HG02642 (cell line): ENCODE data around the gene BIRC7.

Source experiments
- ATAC-seq: cut with Tn5 transposase; IDR thresholded peaks from one replicate; pipeline ENCODE4 v1.9.1; 2021; ENCODE audit warnings: mild to moderate bottlenecking; ENCODE audit not compliant: unreplicated experiment, poor library complexity

Gene BIRC7

GRCh38 chr20:63223121-63223825 lies 12.4 kb upstream of the BIRC7 start:
- no peak for ATAC-seq

GRCh38 chr20:63223826-63224207 lies 11.9 kb upstream of the BIRC7 start:
- no peak for ATAC-seq

GRCh38 chr20:63224412-63225081 lies 11.2 kb upstream of the BIRC7 start:
- ATAC-seq, result no peak

DNA sequence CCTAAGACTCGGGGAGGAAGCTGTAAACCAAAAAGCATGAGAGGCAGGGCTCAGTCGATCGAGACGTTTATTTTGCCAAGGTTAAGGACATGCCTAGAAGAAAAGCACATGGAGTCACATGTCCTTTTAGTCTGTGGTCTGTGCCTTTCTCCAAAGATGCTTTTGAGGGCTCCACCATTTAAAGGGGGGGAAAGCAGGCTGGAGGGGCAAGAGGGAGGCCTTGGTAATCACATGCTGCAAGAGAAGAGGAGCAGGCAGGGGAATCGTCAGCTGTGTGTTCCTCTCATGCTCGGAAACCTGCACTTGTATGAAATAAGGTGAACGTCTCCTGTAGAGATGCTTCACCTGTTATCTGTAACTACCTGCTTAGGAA lies 10.6 kb upstream of the BIRC7 start:
- no peak for ATAC-seq

GRCh38 chr20:63226042-63226943 lies 9.4 kb upstream of the BIRC7 start:
- no peak for ATAC-seq

DNA sequence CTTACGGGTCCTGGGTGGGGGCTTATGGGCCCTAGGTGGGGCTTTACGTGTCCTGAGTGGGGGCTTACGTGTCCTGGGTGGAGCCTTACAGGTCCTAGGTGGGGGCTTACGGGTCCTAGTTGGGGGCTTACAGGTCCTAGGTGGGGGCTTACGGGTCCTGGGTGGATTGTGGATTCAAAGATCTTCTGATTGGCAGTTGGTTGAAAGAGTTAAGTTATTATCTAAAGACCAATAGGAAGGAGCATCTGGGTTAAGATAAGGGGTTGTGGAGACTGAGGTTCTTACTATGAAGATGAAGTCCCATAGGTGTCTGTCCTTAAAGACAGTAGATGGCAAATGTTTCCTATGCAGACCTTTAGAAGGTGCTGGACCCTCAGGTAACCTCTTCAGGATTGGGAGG lies 8.4 kb upstream of the BIRC7 start:
- ATAC-seq, result no peak

DNA sequence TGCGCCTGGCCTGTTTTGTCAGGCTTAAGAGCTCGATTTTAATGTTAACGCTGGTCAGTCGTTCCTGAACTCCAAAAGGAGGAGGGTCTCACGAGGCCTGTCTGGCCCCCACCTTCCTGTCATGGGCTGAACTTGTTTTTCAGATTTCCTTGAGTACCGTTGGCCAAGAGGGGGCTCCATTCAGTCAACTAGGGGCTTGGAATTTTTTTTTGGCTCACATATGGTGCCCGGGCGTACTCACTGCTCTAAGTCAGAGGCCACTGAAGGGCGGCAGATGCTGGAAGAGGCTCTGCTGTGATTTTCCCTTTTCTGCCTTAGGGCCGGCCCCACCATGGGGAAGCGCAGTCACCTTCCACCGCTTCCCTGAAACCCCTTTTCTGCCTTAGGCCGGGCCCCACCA lies 6.9 kb upstream of the BIRC7 start:
- no peak for ATAC-seq

DNA sequence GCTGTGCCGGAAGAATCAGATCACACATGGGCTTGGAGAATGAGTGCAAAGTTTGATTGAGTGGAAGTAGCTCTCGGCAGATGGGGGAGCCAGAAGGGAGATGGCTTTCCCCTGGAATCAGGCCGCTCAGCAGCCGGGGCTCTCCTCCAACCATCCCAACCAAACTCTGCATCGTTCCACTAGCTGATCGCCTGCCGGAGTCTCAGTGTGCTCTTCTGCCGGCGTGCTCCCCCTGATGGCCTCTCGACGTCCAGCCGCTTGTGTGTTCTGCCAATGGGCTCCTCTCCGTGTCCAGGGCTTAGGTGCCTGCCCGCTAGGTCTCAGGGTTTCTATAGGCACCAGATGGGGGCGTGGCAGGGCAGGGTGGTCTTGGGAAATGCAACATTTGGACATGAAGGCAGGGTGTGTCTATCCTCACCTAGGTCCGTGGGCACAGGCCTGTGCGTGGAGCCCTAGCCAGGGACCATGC lies 4.9 kb upstream of the BIRC7 start:
- no peak for ATAC-seq

DNA sequence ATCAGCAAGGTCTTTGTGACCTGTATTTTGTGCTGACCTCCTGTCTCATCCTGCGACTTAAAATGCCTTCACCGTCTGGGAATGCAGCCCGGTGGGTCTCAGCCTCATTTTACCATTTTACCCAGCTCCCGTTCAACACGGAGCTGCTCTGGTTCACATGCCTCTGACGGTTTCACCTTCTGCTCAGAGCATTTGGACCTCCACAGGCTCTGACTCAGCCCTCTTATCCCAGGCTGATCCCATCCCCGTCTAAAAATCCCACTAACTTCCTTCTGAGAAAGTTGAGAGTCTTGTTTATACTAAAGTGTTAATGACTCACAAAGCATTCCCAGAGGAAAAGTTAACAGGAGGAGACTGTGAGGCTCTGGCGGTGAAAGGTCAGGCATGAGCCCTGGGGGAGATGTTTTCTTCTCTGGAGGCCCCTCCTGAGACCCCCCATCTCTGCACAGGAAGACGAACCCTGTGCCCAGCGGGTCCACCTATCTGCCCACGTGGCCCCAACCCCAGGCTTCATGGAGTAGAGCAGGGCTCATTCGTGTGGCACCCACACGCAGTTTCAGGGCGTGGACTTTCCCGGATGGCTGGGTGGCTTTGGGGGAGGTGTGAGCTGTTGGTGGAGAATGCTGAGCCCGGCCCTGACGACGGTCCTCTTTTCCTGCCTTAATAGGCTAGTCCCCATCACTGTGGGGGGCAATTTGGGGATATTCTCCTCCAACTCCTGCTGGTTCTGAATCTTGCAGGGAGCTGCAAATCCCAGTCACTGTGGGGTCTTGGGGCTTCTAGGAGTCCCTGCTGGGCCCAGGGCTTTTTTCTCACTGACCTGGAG lies 3.3 kb upstream of the BIRC7 start:
- ATAC-seq, result no peak

DNA sequence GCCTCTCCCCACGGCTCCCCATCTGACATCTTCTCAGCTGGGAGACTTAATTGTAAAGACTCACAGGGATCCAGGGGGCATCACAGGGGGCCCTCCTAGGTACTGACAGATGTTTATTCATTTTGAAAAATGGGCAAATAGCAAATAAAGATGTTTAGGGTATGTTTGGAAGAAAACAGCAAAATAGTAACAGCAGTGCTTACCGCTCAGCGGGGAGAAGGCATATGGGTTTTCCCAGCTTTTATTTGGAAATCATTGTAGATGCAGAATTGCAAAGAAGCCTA lies 2.7 kb upstream of the BIRC7 start:
- ATAC-seq, result no peak

DNA sequence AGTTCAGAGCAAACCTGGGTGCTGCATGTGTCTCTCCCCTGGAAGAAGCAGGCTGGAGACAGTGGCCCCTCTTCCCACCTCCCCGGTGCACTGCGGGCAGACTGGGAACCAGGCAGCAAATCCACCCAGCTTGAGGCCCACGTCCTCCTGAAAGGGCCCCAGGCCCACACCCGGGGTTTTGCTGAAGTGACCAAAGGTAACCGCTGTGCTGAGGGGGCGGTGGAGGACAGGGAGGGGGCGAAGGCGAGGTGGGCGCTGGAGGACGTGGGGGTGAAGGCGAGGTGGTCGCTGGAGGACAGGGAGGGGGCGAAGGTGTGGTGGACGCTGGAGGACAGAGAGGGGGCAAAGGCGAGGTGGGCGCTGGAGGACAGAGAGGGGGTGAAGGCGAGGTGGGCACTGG lies 1.8 kb upstream of the BIRC7 start:
- no peak for ATAC-seq

DNA sequence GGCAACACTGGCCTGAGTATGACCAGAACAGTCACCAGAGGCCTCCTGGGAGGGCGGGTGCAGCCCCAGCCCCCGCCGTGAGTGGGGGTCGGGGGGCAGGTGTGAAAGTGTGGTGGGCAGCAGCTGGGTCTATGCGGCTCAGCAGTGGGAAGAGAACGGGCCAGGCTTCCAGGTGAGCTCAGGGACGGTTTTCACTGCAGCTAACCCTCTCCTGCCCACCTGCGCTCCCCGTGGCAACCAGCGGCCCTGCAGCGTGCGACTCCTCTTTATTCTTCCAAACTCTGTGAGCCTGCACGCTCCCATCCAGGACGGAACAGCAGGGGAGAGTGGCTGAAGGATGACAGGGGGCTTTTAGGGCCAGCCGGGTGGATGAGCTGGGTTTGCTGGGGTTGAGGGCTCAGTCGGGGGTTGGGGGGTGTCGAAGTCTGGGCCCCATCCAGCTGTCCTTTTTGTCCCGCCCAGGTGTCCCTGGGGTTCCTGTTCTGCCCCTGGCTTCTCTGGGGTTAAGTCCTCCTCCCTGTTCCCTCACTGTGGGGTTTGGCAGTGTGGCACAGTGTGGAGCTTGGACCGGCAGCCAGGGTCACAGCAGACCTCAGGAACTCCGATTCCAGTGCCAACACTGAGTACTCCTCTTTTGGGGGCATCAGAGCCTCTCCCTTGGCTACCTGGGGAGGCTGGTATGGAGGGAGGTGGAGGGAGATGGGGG lies 859 bp upstream of the BIRC7 start:
- ATAC-seq, result no peak

DNA sequence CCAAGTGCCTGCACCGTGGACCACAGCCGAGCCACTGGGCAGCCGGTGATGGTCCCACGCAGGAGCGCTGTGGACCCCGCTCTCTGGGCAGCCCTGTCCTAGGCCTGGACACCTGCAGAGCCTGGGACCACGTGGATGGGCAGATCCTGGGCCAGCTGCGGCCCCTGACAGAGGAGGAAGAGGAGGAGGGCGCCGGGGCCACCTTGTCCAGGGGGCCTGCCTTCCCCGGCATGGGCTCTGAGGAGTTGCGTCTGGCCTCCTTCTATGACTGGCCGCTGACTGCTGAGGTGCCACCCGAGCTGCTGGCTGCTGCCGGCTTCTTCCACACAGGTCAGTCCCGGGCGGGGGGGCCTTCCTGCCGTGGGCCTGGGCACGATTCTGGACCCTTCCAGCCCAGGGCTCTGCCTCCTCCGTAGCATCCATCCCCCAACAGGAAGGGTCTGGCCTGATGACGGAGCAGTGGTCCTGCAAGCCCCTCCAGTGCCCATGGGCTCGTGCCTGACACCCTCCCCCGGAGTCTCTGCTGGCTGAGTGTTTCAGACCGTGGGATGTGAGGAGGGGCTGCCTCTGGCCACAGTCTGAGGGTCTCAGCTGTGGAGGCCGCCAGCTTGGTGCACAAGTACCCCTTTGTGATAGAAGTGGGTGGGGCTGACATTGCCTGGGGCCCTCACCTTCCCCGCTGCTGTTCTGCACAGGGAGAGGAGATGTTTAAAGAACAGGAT lies 572 bp downstream of the BIRC7 start:
- ATAC-seq, result no peak

- ATAC-seq, result no peak
Observed at GRCh38 chr20:63238031-63238430, 2.3 kb downstream of the BIRC7 start.

DNA sequence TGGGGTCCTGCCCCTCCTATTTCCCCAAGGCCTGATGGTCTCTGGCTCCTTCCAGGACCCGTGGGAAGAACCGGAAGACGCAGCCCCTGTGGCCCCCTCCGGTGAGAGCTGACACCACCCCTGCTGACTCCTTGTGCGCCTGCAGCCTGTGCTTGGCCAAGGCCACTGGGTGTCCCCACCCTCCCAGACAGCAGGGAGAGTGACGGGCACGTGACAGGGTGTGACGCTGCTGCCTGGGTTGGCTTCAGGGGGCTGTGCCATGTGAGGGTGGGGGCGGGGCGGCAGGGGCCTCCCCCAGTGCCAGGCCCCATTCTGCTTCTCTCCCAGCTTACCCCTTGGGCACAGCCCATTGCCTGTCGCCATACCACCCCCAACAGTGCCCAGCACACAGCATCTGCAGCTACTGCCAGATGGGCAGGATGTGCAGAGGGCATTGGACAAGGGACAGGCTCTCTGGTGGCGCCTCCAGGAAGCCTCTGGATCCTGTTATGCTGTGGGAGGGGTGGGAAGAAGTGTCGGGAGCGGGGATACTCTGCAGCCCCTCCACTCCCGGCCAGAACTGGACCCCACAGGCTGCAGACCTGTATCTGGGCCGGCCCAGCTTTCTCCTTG lies 2.9 kb downstream of the BIRC7 start:
- ATAC-seq, result no peak

DNA sequence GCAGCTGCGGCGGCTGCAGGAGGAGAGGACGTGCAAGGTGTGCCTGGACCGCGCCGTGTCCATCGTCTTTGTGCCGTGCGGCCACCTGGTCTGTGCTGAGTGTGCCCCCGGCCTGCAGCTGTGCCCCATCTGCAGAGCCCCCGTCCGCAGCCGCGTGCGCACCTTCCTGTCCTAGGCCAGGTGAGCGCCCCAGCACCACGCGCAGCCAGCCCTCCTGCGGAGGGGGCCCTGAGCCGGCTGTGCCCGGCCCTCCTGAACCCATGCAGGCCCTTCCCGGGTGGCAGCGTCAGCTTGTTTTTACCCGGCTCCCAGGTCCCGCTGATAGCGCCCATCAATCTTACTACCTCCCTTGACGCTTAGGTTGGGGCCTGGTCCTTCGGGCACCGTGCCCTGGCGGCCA lies 3.7 kb downstream of the BIRC7 start:
- no peak for ATAC-seq

DNA sequence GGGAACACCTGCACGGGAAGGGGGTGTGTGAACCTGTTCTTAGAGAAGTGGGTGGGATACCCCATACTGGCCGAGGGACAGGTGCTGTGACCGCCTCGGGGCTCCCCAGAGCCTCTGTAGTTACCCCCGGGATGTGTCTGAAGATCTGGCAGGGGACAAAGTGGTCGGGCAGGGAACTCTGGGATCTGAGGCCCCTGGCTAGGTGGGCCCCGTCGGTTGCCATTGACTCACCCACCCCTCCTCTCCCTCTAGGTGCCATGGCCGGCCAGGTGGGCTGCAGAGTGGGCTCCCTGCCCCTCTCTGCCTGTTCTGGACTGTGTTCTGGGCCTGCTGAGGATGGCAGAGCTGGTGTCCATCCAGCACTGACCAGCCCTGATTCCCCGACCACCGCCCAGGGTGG lies 4.3 kb downstream of the BIRC7 start:
- ATAC-seq, result no peak

DNA sequence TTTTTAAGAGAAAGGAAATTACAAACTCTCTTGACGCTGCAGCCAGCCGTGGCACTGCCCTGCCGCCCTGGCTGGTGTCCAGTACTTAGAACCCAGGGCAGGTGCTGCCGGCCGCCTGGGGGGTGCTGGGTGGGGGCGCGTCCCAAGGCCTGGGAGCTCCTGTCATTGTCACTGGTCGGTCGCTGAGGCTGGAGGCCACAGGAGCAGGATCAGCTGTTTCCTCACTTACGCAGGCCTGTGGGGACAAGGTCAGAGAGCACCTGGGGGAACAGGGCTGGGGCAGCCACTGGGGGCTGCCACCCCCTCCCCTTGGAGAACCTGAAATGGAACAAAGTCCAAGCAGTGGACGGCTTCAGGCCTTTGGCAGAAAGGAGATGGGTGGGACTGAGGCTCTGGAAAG lies 5.6 kb downstream of the BIRC7 start:
- ATAC-seq, result no peak

DNA sequence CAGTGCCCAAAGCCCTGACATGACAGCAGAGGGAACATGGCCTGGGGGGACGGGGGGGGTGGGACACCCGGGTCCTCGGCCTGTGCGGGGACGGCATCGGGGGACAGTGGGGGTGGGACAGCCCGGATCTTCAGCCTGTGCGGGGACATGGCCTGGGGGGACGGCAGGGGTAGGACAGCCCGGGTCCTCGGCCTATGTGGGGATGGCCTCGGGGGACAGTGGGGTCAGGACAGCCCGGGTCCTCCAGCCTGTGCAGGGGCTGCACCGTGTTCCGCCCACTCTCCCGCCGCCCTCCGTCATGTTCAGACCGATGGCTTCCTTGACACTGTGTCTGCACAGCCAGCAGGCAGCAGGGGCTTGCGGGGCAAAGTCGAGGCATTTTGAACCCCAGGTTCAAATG lies 7.0 kb downstream of the BIRC7 start:
- ATAC-seq, result no peak
